B cell (primary cell): ENCODE data around the gene OXTR. TPM values are rescaled to one million over a fixed set of nuclear protein-coding genes. Genes with fewer than 3 reads are reported as not detected.

Source experiments
- ATAC-seq: fragments of 200-7000 bp; cut with Tn5 transposase; one replicate; pipeline ENCODE4 v1.10.0; 2021; ENCODE audit warnings: low read depth, mild to moderate bottlenecking, moderate number of reproducible peaks, moderate library complexity
- CTCF ChIA-PET: fragments of 350-600 bp; sonication (Branson Sonifier 250); formaldehyde crosslinking; loops from one replicate; lab custom pipeline; 2021; ENCODE audit warnings: antibody characterized with exemption, inconsistent platforms; lab: Charles Lee
- POLR2A ChIA-PET: fragments of 350-600 bp; sonication (Branson Sonifier 250); formaldehyde crosslinking; loops from one replicate; lab custom pipeline; 2021; ENCODE audit warnings: antibody characterized with exemption; lab: Charles Lee
- DNase-seq: peaks from one replicate; pipeline ENCODE4 v3.0.0; 2013
- H2AFZ ChIP-seq: 2 replicates; pipeline ENCODE4 v1.6.1; 2012; ENCODE audit warnings: mild to moderate bottlenecking, low read depth, low read length; ENCODE audit not compliant: insufficient read depth, poor library complexity, severe bottlenecking
- H3K27ac ChIP-seq, 2 donors: 1 replicate in 1 of 2; 2 replicates in 1 of 2; pipeline ENCODE4 v1.5.1; 2012 to 2013; ENCODE audit warnings: low read length in 2 of 2, mild to moderate bottlenecking in 2 of 2, moderate library complexity in 1 of 2
- H3K27me3 ChIP-seq, 4 experiments: fragments of 200-600 bp in 1 of 4; sonication (generic) in 1 of 4; replicated peaks in 1 of 4; 1 replicate in 2 of 4; 2 replicates in 2 of 4; pipeline versions ENCODE4 v1.6.1 to v1.7.0; 2013 to 2016; ENCODE audit warnings: low read length in 3 of 4, mild to moderate bottlenecking in 2 of 4, mixed read lengths in 1 of 4, moderate library complexity in 1 of 4; ENCODE audit not compliant: insufficient read depth in 4 of 4, control insufficient read depth in 3 of 4; ENCODE audit errors: control extremely low read depth in 1 of 4
- H3K36me3 ChIP-seq, 2 experiments: replicated peaks in 1 of 2; 1 replicate in 1 of 2; 2 replicates in 1 of 2; pipeline versions ENCODE4 v1.6.1 to v1.7.1; 2013; ENCODE audit warnings: low read length in 1 of 2; ENCODE audit not compliant: insufficient read depth in 2 of 2, control insufficient read depth in 1 of 2; ENCODE audit errors: control extremely low read depth in 1 of 2, extremely low read depth in 1 of 2
- H3K4me1 ChIP-seq, 2 donors: fragments of 200-600 bp in 1 of 2; sonication (generic) in 1 of 2; 1 replicate in 1 of 2; 2 replicates in 1 of 2; pipeline versions ENCODE4 v1.5.1 to v1.6.1; 2013 to 2017; ENCODE audit warnings: low read length in 2 of 2; ENCODE audit not compliant: control insufficient read depth in 2 of 2, insufficient read depth in 2 of 2
- H3K4me2 ChIP-seq: replicated peaks from 2 replicates; pipeline ENCODE3; 2012; ENCODE audit warnings: mild to moderate bottlenecking, low read depth, low read length; ENCODE audit not compliant: poor library complexity, severe bottlenecking
- H3K4me3 ChIP-seq, 5 experiments: fragments of 200-600 bp in 1 of 5; sonication (generic) in 1 of 5; 1 replicate in 3 of 5; 2 replicates in 2 of 5; pipeline versions ENCODE4 v1.5.1 to v1.7.0; 2011 to 2016; ENCODE audit warnings: low read length in 4 of 5, mild to moderate bottlenecking in 4 of 5, low read depth in 2 of 5, control low read depth in 1 of 5, moderate library complexity in 1 of 5; ENCODE audit not compliant: insufficient read depth in 1 of 5; ENCODE audit errors: control extremely low read depth in 1 of 5, extremely low read depth in 1 of 5
- H3K79me2 ChIP-seq: fragments of 200-600 bp; sonication (generic); one replicate; pipeline ENCODE4 v1.6.0; 2016; ENCODE audit warnings: low read length; ENCODE audit not compliant: control insufficient read depth, insufficient read depth
- H3K9ac ChIP-seq: fragments of 200-600 bp; sonication (generic); 2 replicates; pipeline ENCODE4 v1.6.1; 2017; ENCODE audit warnings: mild to moderate bottlenecking, low read length, moderate library complexity
- H3K9me3 ChIP-seq, 3 donors: one replicate each; pipeline versions ENCODE4 v1.6.1 to v1.7.1; 2013; ENCODE audit warnings: low read length in 2 of 3; ENCODE audit not compliant: control insufficient read depth in 2 of 3, insufficient read depth in 1 of 3; ENCODE audit errors: control extremely low read depth in 1 of 3
- H4K20me1 ChIP-seq: 2 replicates; pipeline ENCODE4 v1.6.0; 2012; ENCODE audit warnings: mild to moderate bottlenecking, low read length; ENCODE audit not compliant: insufficient read depth, control insufficient read depth, poor library complexity, severe bottlenecking
- H3K27ac Mint-ChIP-seq: one replicate; pipeline ENCODE4 v1.8.0; 2021; ENCODE audit warnings: mixed read lengths
- H3K27me3 Mint-ChIP-seq: one replicate; pipeline ENCODE4 v1.8.0; 2021; ENCODE audit warnings: mixed read lengths
- H3K4me1 Mint-ChIP-seq: one replicate; pipeline ENCODE4 v1.8.0; 2021; ENCODE audit warnings: mixed read lengths
- H3K4me3 Mint-ChIP-seq: one replicate; pipeline ENCODE4 v1.8.0; 2021; ENCODE audit warnings: mixed read lengths
- H3K9me3 Mint-ChIP-seq: one replicate; pipeline ENCODE4 v1.8.0; 2022; ENCODE audit warnings: mixed read lengths; ENCODE audit not compliant: insufficient read depth
- CTCF ChIP-seq: fragments of 200-600 bp; IDR thresholded peaks from one replicate; pipeline ENCODE4 v1.8.0; 2022; ENCODE audit warnings: antibody characterized with exemption, mild to moderate bottlenecking
- EZH2 ChIP-seq: IDR thresholded peaks from 2 replicates; pipeline ENCODE4 v1.6.1; 2012; ENCODE audit warnings: borderline replicate concordance, low read depth, mild to moderate bottlenecking, moderate library complexity, low read length; ENCODE audit not compliant: insufficient read depth, poor library complexity, severe bottlenecking
- WGBS: methylation state at CpG from one replicate; pipeline ENCODE4 v1.1.5; 2013; ENCODE audit warnings: missing lambda C conversion rate; ENCODE audit not compliant: insufficient coverage; 5-methylcytosine and 5-hydroxymethylcytosine counted together
- intact Hi-C: fragments of 100-400 bp; cut with micrococcal nuclease; formaldehyde crosslinking; loops from one replicate; pipeline ENCODE4 v1.10.0; 2022
- polyA plus RNA-seq: library from polyadenylated mRNA; depleted of rRNA; stranded (reverse); fragments of >200 nt; gene quantifications from 2 replicates; pipeline ENCODE4 v1.2.3, GENCODE V29; 2012
- total RNA-seq, 2 donors: library from RNA; stranded (reverse); fragments of 120-200 nt in 1 of 2; gene quantifications; 1 replicate in 1 of 2; 2 replicates in 1 of 2; pipeline versions ENCODE4 v1.2.3 to v1.2.4, GENCODE V29; 2013 to 2022

Gene OXTR
- total and polyA plus RNA-seq, 2 donors (not counting 1 experiment from before 2014, with no cell fraction given) = 0.13 to 0.17 TPM

GRCh38 chr3:8764528-8764927, 4.9 kb downstream of the OXTR start:
- peaks cover 15 to 19% of the 10 kb centered on the region in 2 donors for H3K4me1 ChIP-seq
- H3K9me3 Mint-ChIP-seq = no peaks in the 10 kb centered on the region
- intact Hi-C loops = loop anchor here (10.0 kb wide), 1 partner anchor 540 kb away; no protein-coding TSS in a partner anchor
- POLR2A ChIA-PET = no interaction called here
- H3K9me3 ChIP-seq = no peaks in the 10 kb centered on the region
- H3K79me2 ChIP-seq = no peaks in the 10 kb centered on the region
- H3K4me2 ChIP-seq = no peak overlapping the region
- H3K9ac ChIP-seq = no peak overlapping the region
- CTCF ChIA-PET = no interaction called here
- peaks cover 0 to 19% (median 10%) of the 10 kb centered on the region in 4 experiments for H3K27me3 ChIP-seq
- H3K27ac ChIP-seq = no peak overlapping the region
- no peak overlapping the region for H3K4me3 ChIP-seq
- no peak overlapping the region for H3K27ac Mint-ChIP-seq
- WGBS = 98% methylated on average over 5 of the region's 6 CpGs
- no peak for TF ChIP-seq CTCF
- no peak for TF ChIP-seq EZH2
- DNase-seq = no peak
- peaks cover 16% of the 10 kb centered on the region for H3K4me1 Mint-ChIP-seq
- ATAC-seq = no peak
- peaks cover 12% of the 10 kb centered on the region for H3K27me3 Mint-ChIP-seq
- H3K4me3 Mint-ChIP-seq = no peak overlapping the region
- no peaks in the 10 kb centered on the region for H4K20me1 ChIP-seq
- no peaks in the 10 kb centered on the region for H3K36me3 ChIP-seq
- no peak overlapping the region for H2AFZ ChIP-seq

DNA sequence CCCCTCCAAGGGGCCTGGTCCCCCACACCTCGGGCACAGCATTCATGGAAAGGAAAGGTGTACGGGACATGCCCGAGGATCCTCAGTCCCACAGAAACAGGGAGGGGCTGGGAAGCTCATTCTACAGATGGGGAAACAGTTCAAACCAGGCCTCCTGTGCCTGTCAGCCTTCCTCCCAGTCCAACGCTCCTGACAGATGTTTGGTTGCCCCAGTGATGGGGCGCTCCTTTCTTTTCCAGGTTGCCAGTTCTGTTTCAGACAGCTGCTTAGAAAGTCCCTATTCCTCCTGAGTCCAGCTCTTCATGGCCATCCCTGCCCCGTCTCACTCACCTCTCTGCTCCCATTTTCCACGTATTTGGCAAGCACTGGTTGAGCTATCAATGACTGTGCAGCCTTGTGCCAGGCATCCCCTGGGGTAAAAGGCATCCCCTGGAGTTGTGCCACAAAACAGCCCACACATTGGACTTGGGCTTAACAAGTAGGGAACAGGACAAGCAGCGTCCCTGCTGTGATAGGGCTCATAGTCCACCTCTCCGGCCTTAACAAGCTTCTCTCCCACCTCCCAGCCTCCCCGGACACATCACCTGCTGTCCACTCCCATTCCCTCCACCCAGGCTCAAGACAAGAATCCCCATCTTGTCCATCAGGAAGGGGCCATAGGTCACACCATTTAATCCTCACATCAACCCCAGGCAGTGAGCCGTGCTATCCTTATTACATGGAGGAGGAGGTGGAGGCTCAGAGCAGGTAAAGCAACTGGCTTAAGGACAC, 6.6 kb downstream of the OXTR start:
- no peak for ATAC-seq
- Histone ChIP-seq H3K79me2 (no peaks in the 10 kb centered on the region), H3K9ac (no peak overlapping the region), H3K4me2 (no peak overlapping the region), H3K4me1 (peaks cover 0 to 1% of the 10 kb centered on the region in 2 donors), H3K9me3 (no peaks in the 10 kb centered on the region), H3K36me3 (no peaks in the 10 kb centered on the region), H3K27ac (no peak overlapping the region), H3K4me3 (no peak overlapping the region), H4K20me1 (no peaks in the 10 kb centered on the region), H2AFZ (no peak overlapping the region), H3K27me3 (peaks cover 0 to 4% (median 0%) of the 10 kb centered on the region in 4 experiments)
- Mint-ChIP-seq H3K4me3 (no peak overlapping the region), H3K9me3 (no peaks in the 10 kb centered on the region), H3K27ac (no peak overlapping the region), H3K4me1 (peaks cover 1% of the 10 kb centered on the region), H3K27me3 (no peaks in the 10 kb centered on the region)
- no peak for DNase-seq
- 94% methylated on average over 9 of the region's 11 CpGs for WGBS
- ChIA-PET CTCF (no interaction called here), POLR2A (no interaction called here)
- intact Hi-C loops = loop anchor here (10.0 kb wide), 1 partner anchor 542 kb away; no protein-coding TSS in a partner anchor
- TF ChIP-seq EZH2 = no peak
- TF ChIP-seq CTCF = no peak
